GM12801 (cell line): Measurements from ENCODE around the gene LTB4R2.

Experiments used
- CTCF ChIP-seq: IDR thresholded peaks from one replicate; pipeline ENCODE4 v1.5.1; 2011; ENCODE audit warnings: control low read depth; ENCODE audit not compliant: insufficient read length; ENCODE audit errors: extremely low read depth

Gene LTB4R2

GRCh38 chr14:24309538-24310264 lies at the start of gene LTB4R2:
LTB4R2 (plus strand) TSS chr14:24310140; CDS start chr14:24310665, 525 bp downstream.
- no peak for TF ChIP-seq CTCF

GRCh38 chr14:24260780-24261157 lies 49.2 kb upstream of the LTB4R2 start:
- no peak for TF ChIP-seq CTCF

GRCh38 chr14:24261256-24261968 lies 48.5 kb upstream of the LTB4R2 start:
- no peak for TF ChIP-seq CTCF

GRCh38 chr14:24261969-24262327 lies 48.0 kb upstream of the LTB4R2 start:
- TF ChIP-seq CTCF = no peak

GRCh38 chr14:24262821-24263733 lies 46.9 kb upstream of the LTB4R2 start, which contains the start of gene TGM1:
TGM1 (minus strand) TSS chr14:24263177; CDS start chr14:24262352, 825 bp downstream.
- no peak for TF ChIP-seq CTCF

GRCh38 chr14:24263848-24264247 lies 46.1 kb upstream of the LTB4R2 start:
- no peak for TF ChIP-seq CTCF

GRCh38 chr14:24264298-24264697 lies 45.6 kb upstream of the LTB4R2 start:
- TF ChIP-seq CTCF = no peak
